Fibroblast of villous mesenchyme (primary cell): ENCODE data around the gene PHLDB3. TPM values are rescaled to one million over a fixed set of nuclear protein-coding genes. Genes with fewer than 3 reads are reported as not detected.
"Not testable (repeated sequence)": the region's sequence is repeated elsewhere in the genome, so short reads cannot be mapped to it uniquely, and the experiment has no call there.

Source experiments
- DNase-seq: peaks from one replicate; pipeline ENCODE4 v3.0.0-alpha.2; 2010; ENCODE audit warnings: low read depth
- H3K4me3 ChIP-seq: 2 replicates; pipeline ENCODE4 v1.5.1; 2011; ENCODE audit warnings: low read depth, mild to moderate bottlenecking, low read length
- total RNA-seq: library from RNA; depleted of rRNA; stranded (reverse); fragments of >200 nt; gene quantifications from 2 replicates; pipeline ENCODE4 v1.2.3, GENCODE V29; 2012
- TF ChIP-seq, protein P1 (sequence below): IDR thresholded peaks from 2 replicates; pipeline ENCODE4 v1.5.1; 2012; ENCODE audit warnings: low read depth, mild to moderate bottlenecking, low read length; ENCODE audit not compliant: insufficient read depth

PHLDB3 gene
- total RNA-seq = 8.7 and 13.4 TPM in 2 replicates

DNA sequence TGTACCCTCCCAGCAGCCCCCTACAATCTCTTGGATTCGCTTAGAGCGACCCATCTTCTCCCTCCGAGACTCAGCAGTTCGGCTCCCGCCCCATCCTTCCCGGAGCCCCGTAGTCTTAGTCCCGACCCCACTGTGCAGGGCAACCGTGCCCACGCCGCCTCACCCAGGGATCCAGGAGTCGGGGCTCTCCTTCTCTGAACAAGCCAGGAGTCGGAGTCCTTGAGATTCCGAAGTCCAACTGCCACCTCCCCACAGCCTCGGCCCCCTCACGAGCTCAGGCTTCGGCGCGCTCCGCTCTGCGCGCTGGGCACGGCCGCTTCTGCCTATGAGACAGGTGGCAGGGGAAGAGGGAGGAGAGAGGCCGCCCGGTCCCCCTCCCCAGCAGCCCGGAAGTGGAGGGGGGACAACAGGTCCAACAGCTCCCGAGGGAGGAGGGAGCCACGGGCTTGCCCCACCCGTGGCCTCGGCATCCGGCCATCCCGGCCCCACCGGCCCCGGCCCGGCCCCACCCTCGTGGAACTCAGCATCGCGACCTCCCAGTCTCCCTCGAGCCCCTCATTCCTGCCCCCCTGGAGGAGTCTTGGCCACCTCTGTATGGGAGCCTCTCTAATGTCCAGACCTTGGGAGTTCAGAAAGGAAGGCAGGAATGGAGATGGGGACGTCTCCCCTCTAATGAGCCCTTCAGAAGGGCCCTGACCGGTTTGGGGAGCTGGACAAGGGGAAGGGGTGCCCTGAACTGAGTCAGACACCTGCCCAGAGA is at the start of gene PHLDB3:
TSS of gene PHLDB3 (minus strand) at position 321 of the 760 bp plus-strand sequence. CDS start 628 bp downstream, outside the sequence.
- DNase-seq = no peak
- TF ChIP-seq, protein P1, sequence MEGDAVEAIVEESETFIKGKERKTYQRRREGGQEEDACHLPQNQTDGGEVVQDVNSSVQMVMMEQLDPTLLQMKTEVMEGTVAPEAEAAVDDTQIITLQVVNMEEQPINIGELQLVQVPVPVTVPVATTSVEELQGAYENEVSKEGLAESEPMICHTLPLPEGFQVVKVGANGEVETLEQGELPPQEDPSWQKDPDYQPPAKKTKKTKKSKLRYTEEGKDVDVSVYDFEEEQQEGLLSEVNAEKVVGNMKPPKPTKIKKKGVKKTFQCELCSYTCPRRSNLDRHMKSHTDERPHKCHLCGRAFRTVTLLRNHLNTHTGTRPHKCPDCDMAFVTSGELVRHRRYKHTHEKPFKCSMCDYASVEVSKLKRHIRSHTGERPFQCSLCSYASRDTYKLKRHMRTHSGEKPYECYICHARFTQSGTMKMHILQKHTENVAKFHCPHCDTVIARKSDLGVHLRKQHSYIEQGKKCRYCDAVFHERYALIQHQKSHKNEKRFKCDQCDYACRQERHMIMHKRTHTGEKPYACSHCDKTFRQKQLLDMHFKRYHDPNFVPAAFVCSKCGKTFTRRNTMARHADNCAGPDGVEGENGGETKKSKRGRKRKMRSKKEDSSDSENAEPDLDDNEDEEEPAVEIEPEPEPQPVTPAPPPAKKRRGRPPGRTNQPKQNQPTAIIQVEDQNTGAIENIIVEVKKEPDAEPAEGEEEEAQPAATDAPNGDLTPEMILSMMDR = no peak
- H3K4me3 ChIP-seq = peak within 1 kb of the TSS; percentile 93

DNA sequence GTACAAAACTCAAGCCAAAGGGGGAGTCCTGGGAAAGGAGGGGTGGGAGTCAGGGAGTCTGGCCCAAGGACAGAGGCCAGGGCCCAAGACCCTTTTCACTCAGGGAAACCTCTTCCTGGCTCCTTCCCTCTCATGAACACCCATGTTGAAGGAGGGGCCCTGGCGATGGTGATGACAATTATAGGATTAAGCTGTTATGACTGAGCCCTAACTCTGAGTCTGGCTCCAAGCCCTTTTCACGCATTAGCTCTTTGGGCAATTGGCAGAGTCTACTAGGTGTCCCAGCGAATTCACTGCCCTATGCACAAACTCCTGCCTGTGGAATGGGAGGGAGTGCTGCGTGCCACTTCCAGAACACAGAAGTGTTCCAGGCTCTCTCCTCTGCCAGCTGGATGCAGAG is 49.1 kb upstream of the PHLDB3 start:
- no peak for DNase-seq
- H3K4me3 ChIP-seq = no peak overlapping the region
- TF ChIP-seq, protein P1 = no peak

DNA sequence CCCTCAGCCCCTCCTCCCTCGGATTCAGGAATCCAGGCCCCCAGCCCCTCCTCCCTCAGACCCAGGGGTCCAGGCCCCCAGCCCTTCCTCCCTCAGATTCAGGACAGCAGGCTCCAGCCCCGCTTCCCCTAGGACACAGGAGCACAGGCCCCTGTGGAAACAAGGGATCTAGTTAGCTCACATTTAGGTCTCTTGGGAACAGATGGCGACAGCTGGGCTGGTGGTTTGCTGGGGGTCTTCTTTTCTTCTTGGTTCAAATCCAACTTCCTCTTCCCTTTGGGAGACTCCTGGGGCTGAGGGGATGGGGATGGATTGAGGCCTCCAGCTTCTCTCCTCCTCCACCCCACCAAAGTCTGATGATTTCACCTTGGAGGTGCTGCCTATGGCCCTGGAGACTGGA is 48.1 kb upstream of the PHLDB3 start:
- no peak for DNase-seq
- no peak overlapping the region for H3K4me3 ChIP-seq
- TF ChIP-seq, protein P1 = no peak

DNA sequence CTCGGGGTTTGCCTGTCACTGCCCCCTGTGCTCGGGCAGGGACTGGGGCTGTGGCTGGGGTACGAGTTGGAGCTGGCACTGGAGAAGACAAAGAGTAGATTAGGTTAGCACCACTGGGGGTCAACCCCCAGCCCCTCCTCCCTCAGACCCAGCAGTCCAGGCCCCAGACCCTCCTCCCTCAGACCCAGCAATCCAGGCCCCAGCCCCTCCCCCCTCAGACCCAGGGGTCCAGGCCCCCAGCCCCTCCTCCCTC is 47.6 kb upstream of the PHLDB3 start:
- TF ChIP-seq, protein P1 = no peak
- DNase-seq = no peak

DNA sequence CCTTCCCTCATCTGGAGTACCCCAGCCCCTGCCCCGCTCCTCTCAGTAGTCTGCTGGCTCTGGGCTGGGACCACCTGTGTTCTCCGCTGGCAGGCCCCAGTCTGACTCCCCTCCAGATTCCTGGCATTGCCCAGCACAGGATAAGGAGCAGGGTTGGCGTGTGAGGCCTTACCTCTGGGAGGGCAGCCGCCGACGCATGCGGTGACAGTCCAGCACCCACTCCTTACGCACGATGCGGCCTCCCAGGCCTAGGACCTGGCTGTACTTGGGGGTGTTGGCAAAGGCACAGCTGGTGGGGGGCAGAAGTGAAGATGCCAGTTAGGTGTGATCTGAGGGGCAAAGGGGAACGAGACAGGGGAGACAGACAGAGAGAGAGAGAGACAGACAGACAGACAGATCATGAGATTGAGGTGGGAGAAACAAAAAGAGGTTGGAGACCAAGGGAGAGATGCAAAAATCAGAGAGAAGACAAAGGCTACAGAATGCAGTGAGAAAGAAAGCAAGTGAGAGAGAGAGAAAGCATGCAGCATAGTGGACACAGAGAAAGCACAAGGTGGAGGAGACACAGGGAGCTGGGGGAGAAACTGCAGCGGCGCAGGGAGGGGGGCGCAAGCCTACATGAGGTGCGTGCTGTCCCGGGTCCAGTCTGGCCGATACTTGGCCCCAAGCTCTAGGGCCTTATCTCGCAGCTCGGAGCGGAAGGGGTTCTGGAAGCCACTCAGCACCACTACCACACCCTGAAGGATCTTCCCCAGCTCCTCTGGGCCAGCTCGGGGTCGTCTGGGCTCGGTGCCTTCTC is 47.1 kb upstream of the PHLDB3 start:
- no peak overlapping the region for H3K4me3 ChIP-seq
- TF ChIP-seq, protein P1 = no peak
- no peak for DNase-seq

More for the DNA sequence above, 47.6 kb upstream of the PHLDB3 start:
- no peak overlapping the region for H3K4me3 ChIP-seq

DNA sequence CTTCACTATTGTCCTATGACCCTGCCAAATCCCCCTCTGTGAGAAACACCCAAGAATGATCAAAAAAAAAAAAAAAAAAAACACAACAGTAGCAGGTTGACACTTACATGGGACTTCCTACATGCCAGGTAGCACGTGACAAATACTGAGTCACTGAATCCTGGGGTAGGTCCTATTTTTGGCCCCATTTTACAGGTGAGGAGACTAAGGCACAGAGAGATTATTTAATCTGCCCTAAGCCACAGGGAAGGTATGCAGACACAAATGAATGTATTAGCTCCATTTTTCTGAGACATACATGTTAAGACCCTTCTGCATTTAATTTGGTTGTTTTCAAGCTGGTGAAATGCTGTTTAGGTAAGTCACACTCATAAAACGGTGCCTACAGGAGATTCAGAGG is 44.2 kb upstream of the PHLDB3 start:
- no peak overlapping the region for H3K4me3 ChIP-seq
- DNase-seq = no peak
- TF ChIP-seq, protein P1 = no peak

DNA sequence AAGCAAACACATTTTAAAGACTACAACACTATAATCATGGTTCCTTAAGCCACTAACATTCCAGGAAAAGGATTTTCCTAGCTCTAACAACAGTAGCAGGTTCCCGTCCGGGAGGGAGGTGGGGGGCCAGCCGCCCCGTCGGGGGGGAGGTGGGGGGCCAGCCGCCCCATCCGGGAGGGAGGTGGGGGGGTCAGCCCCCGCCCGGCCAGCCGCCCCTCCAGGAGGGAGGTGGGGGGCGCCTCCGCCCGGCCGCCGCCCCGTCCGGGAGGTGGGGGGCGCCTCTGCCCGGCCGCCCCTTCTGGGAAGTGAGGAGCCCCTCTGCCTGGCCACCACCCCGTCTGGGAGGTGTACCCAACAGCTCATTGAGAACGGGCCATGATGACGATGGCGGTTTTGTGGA is 43.4 kb upstream of the PHLDB3 start:
- H3K4me3 ChIP-seq, DNase-seq: not testable (repeated sequence)
